Sigmoid colon (tissue), 7 donors: ENCODE results near the gene SLC38A4. TPM values are rescaled to one million over a fixed set of nuclear protein-coding genes. Genes with fewer than 3 reads are reported as not detected.

Source experiments
- DNase-seq: peaks from one replicate; pipeline ENCODE4 v3.0.0-alpha.2; 2019
- H3K27ac ChIP-seq, 4 donors: fragments of 200-600 bp; sonication (generic); one replicate each; pipeline ENCODE4 v1.5.1; 2016 to 2019; ENCODE audit warnings: mild to moderate bottlenecking in 1 of 4
- H3K27me3 ChIP-seq, 3 donors: fragments of 200-600 bp; sonication (generic); one replicate each; pipeline ENCODE4 v1.5.1; 2019; ENCODE audit warnings: mild to moderate bottlenecking in 1 of 3
- H3K36me3 ChIP-seq, 4 donors: fragments of 200-600 bp; sonication (generic); one replicate each; pipeline ENCODE4 v1.5.1; 2016 to 2019
- H3K4me1 ChIP-seq, 4 donors: fragments of 200-600 bp; sonication (generic); one replicate each; pipeline ENCODE4 v1.5.1; 2017 to 2019
- H3K4me3 ChIP-seq, 4 donors: fragments of 200-600 bp; sonication (generic); one replicate each; pipeline ENCODE4 v1.5.1; 2017 to 2019; ENCODE audit warnings: mild to moderate bottlenecking in 2 of 4, moderate library complexity in 1 of 4
- H3K9me3 ChIP-seq, 4 donors: fragments of 200-600 bp in 3 of 4; sonication (generic) in 3 of 4; one replicate each; pipeline versions ENCODE4 v1.5.1 to v1.6.1; 2013 to 2019
- EP300 ChIP-seq, 4 donors: sonication (generic); formaldehyde crosslinking; IDR thresholded peaks; one replicate each; pipeline ENCODE4 v1.6.1; 2017; ENCODE audit warnings: antibody characterized with exemption in 4 of 4
- POLR2A ChIP-seq, 2 donors: fragments of 450-650 bp; IDR thresholded peaks; one replicate each; pipeline ENCODE4 v1.6.1; 2016; ENCODE audit warnings: antibody characterized with exemption in 2 of 2, mild to moderate bottlenecking in 2 of 2, moderate library complexity in 2 of 2
- POLR2AphosphoS5 ChIP-seq, 4 donors: sonication (generic); formaldehyde crosslinking; IDR thresholded peaks; one replicate each; pipeline ENCODE4 v1.6.1; 2017; ENCODE audit warnings: antibody characterized with exemption in 4 of 4
- WGBS, 2 donors: extraction: QIAGEN DNeasy Blood & Tissue Kit; methylation state at CpG; one replicate each; pipeline ENCODE4 v1.1.7; 2013; 5-methylcytosine and 5-hydroxymethylcytosine counted together
- intact Hi-C: fragments of 100-400 bp; cut with DNase I; formaldehyde crosslinking; loops from one replicate; pipeline ENCODE4 v1.15.1; 2023
- polyA plus RNA-seq, 3 donors: library from polyadenylated mRNA; stranded (reverse); fragments of 200-250 nt; gene quantifications; one replicate each; pipeline ENCODE4 v1.2.3, GENCODE V29; 2013
- total RNA-seq, 4 donors: library from RNA; depleted of rRNA; stranded (reverse); fragments of >200 nt; gene quantifications; one replicate each; pipeline ENCODE4 v1.1.0, GENCODE V29; 2016
- TF ChIP-seq, protein P1 (sequence below), 4 experiments: fragments of 450-650 bp in 3 of 4; fragments of 200-600 bp in 1 of 4; IDR thresholded peaks; one replicate each; pipeline ENCODE4 v1.5.1; 2016 to 2019; ENCODE audit warnings: antibody characterized with exemption in 4 of 4, mild to moderate bottlenecking in 3 of 4, moderate library complexity in 2 of 4
- donor health status: healthy with polysubstance abuse.
- donor health status: Bipolar disorder and iron deficiency.
- donor health status: healthy.

Gene SLC38A4
- total and polyA plus RNA-seq, 7 donors = 0.39 to 3.5 (median 0.68) TPM

DNA sequence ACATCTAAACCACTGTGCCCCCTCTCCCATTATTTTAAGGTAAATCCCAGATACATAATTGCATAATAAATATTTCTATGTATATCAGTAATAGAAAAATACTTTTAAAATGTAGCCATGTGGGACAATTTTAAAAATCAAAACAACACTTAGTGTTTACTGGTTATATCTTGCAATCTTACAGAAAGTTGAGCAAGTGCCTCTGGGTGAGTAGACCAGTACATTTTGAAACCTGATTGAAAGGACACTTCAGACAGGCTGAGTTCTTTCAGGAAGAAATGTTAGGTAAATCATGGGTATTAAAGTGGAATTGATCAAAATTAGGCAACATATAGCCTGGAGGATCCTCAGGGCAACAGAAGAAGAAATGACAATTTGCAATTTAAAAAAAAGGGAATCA is 7.2 kb downstream of the SLC38A4 start:
- no peak for TF ChIP-seq POLR2AphosphoS5 (IDR thresholded peaks at IDR 0.05)
- TF ChIP-seq, protein P1, sequence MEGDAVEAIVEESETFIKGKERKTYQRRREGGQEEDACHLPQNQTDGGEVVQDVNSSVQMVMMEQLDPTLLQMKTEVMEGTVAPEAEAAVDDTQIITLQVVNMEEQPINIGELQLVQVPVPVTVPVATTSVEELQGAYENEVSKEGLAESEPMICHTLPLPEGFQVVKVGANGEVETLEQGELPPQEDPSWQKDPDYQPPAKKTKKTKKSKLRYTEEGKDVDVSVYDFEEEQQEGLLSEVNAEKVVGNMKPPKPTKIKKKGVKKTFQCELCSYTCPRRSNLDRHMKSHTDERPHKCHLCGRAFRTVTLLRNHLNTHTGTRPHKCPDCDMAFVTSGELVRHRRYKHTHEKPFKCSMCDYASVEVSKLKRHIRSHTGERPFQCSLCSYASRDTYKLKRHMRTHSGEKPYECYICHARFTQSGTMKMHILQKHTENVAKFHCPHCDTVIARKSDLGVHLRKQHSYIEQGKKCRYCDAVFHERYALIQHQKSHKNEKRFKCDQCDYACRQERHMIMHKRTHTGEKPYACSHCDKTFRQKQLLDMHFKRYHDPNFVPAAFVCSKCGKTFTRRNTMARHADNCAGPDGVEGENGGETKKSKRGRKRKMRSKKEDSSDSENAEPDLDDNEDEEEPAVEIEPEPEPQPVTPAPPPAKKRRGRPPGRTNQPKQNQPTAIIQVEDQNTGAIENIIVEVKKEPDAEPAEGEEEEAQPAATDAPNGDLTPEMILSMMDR (IDR thresholded peaks at IDR 0.05) = no peak
- TF ChIP-seq EP300 (IDR thresholded peaks at IDR 0.05) = no peak
- TF ChIP-seq POLR2A (IDR thresholded peaks at IDR 0.05) = no peak
- H3K9me3 ChIP-seq = no peaks in the 10 kb centered on the region
- H3K36me3 ChIP-seq = no peaks in the 10 kb centered on the region
- no peaks in the 10 kb centered on the region for H3K27me3 ChIP-seq
- intact Hi-C loops = no loop called here
- H3K4me3 ChIP-seq = no peak overlapping the region
- no peak overlapping the region for H3K27ac ChIP-seq
- H3K4me1 ChIP-seq = no peaks in the 10 kb centered on the region
- no peak for DNase-seq

DNA sequence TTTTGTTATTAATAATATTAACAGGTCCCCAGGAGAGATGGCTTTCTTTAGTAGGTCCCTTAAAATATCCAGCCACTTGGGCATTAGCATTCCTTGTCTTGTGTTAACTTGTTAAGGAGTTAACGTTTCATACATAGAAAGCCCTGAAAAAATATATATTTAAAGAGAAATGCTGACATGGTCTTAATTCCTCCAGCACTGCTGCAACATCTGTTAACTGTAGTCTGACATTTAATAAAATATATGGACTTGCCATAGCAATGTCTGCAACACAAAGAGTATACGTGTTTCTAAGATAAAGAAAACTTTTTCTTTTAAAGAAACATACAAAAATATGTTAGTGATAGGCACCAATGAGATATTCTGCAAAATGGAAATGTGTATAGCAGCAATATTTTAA is 10.0 kb downstream of the SLC38A4 start:
- intact Hi-C loops = no loop called here
- no peaks in the 10 kb centered on the region for H3K9me3 ChIP-seq
- WGBS, 2 donors = 80 to 83% methylated on average over 2 of the region's 2 CpGs
- H3K27me3 ChIP-seq = no peaks in the 10 kb centered on the region
- H3K4me1 ChIP-seq = no peaks in the 10 kb centered on the region
- TF ChIP-seq POLR2A (IDR thresholded peaks at IDR 0.05) = no peak
- no peak for TF ChIP-seq POLR2AphosphoS5 (IDR thresholded peaks at IDR 0.05)
- TF ChIP-seq EP300 (IDR thresholded peaks at IDR 0.05) = no peak
- TF ChIP-seq, protein P1 (IDR thresholded peaks at IDR 0.05) = no peak
- no peaks in the 10 kb centered on the region for H3K36me3 ChIP-seq
- no peak for DNase-seq
- H3K4me3 ChIP-seq = no peak overlapping the region
- no peak overlapping the region for H3K27ac ChIP-seq

DNA sequence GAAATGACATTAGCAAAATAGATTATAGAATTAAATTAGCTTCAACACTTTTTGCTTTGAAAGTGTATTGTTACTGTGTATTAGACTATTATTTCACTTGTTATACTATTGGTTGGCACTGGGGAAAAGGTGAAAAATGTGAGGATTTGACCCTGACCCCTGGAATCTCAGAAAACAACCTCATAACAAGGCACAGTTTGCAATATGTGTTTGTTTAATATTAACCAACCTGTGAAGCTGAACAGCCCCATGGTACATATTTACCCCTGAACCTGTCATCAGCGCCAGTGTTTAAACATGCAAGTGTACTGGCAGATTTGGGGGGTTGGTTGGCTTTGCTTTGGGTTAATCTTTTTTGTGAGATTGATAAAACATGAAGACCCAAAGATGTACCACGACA is 11.7 kb downstream of the SLC38A4 start:
- Histone ChIP-seq H3K27me3 (no peaks in the 10 kb centered on the region), H3K4me1 (no peaks in the 10 kb centered on the region), H3K9me3 (no peaks in the 10 kb centered on the region), H3K36me3 (no peaks in the 10 kb centered on the region), H3K4me3 (no peak overlapping the region), H3K27ac (no peak overlapping the region)
- TF ChIP-seq POLR2AphosphoS5 (IDR thresholded peaks at IDR 0.05) (no peak), EP300 (IDR thresholded peaks at IDR 0.05) (no peak), POLR2A (IDR thresholded peaks at IDR 0.05) (no peak)
- TF ChIP-seq, protein P1 (IDR thresholded peaks at IDR 0.05) = no peak
- intact Hi-C loops = no loop called here
- WGBS, 2 donors = 53 to 74% methylated on average over 2 of the region's 2 CpGs
- no peak for DNase-seq

DNA sequence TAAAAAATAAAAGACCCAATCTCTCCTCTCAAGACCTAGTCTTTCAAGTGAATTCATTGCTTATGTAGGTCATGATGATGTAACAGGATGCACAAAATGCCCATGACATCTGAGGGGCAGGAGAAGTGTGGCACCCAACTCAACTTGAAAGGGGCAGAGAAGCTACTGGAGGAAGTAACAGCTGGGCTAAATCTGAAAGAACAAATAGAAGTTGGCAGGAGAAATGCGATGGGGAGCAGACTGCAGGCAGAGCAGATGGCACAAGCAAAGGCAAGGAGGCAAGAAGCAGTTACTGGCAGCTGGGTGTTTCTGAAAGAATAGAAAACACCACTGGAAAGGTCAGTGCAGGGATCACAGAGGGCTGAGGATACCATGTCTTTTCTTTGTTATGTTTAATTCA is 14.6 kb downstream of the SLC38A4 start:
- 56 to 57% methylated on average over 1 of the region's 1 CpG for WGBS, 2 donors
- intact Hi-C loops = no loop called here

More for the DNA sequence above, 14.6 kb downstream of the SLC38A4 start:
- Histone ChIP-seq H3K4me3 (no peak overlapping the region), H3K27me3 (no peaks in the 10 kb centered on the region), H3K9me3 (no peaks in the 10 kb centered on the region), H3K27ac (no peak overlapping the region), H3K36me3 (no peaks in the 10 kb centered on the region), H3K4me1 (no peaks in the 10 kb centered on the region)
- TF ChIP-seq POLR2AphosphoS5 (IDR thresholded peaks at IDR 0.05) (no peak), POLR2A (IDR thresholded peaks at IDR 0.05) (no peak), EP300 (IDR thresholded peaks at IDR 0.05) (no peak)
- TF ChIP-seq, protein P1 (IDR thresholded peaks at IDR 0.05) = no peak
- DNase-seq = no peak
